Measurements from ENCODE around the gene MGST3.
A peak's percentile ranks its signal among the peaks of the same experiment; 100 is the strongest.
"Not testable (repeated sequence)": the region's sequence is repeated elsewhere in the genome, so short reads cannot be mapped to it uniquely, and the experiment has no call there.

Gene MGST3

DNA sequence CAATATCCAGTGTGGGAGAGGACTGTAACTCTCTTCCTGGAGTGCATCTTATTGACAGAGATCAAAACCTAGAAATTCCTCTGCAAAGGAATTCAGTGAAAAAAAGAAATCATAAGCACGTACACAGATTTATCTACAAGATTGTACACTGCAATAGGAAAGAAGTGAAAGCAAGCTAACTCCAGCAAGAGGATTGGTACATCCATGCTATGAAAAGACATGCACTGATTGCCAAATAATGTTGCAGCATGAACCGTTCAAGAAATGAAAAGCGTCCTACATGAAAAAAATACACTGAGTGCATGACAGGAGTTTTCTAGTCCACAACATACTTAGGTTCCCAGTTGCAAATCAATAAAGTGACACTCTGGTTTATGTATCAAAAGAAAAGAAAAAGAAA lies 1.9 kb upstream of the MGST3 start:
- no peak for DNase-seq (ENCODE audit: low read depth in 2 of 2)

DNA sequence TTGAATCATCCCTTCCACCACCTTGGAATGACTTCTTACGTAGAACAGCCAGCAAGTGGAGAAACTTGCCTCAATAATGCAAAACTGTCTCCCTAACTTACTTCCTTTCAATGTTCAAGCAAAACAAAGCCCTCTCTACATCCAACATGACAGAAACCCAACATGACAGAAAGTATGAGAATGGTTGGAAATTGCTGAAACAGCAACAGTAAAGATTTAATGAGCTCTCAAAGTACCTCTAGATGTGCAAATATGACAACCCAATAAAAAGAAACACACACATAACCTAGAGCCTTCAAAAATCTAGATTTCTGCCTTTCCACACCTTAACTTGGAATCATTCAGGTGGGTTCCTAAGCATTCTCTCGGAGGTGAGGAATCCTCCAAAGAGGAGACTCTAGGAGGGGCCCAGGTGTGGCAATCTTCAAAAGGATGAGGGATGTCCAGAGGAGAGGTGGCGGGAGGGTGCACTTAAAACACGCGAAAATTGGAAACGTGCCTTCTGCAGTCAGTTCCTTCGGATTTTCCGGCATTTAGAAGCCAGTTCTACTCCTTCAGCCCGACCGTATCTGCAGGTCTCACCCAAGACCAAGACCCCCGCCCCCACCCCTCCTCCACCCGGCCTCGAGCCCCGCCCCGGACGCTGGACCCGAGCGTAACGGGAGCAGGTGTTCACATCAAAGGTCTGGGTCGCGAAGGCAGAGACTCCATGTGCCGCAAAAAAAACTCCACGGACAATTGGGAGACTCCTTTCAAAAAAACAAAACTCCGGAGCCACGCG lies 996 bp upstream of the MGST3 start:
- no peak for DNase-seq (ENCODE audit: low read depth in 2 of 2)

DNA sequence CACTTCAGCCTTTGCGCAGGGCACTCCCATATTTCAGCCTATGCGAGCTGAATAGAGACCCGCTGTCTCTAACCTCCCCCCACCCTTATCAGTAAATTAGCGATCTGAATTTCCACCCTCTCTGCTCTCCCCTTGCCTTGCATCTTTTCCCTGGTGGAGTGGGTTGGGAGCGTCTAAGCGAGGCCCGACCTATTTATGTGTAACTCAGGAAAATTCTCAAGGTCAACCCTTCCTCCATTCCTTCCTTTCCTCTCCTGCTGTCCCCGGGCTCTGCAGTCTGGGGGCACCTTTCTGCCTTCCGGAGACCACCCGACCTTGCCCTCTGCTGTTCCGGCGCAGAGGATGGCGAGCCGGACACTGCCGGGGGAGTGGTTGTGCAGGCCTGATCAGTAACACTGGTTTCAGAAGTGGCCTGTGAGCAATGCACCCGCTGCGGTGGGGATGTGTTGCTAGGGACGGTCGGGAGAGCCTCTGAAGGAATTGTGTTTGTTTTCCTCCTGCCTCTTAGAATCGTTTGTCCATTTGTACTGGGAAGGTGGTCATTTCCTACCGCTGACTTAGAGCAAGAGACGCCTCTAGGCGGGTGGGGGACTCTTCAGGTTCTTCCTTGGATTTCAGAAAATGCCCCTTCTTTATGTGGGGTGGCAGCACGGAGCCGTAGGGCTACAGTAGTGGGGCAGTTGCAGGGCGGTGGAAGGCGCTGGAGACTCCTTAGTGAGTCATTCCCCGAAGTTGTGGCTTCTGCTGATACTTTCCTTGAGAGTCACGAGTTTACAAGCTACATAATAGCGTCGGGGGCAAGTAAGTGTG lies 513 bp downstream of the MGST3 start:
- DNase-seq (ENCODE audit: low read depth in 2 of 2), result no peak

DNA sequence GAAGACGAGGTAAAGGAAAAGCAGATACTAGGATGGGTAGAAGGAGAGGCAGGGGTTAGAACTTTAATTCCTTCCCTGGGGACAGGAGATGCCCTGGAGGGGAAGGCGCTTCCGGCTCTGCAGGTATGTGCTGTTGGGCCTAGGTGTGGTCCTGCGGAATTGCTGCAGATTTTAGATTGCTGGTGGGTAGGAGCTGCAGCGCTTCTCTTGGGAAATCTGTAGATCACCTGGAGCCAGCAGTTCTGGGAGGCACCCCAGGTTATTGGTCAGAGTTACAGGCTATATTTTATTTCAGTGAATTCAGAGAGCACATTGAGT lies 1.1 kb downstream of the MGST3 start:
- DNase-seq (ENCODE audit: low read depth in 2 of 2), result no peak

DNA sequence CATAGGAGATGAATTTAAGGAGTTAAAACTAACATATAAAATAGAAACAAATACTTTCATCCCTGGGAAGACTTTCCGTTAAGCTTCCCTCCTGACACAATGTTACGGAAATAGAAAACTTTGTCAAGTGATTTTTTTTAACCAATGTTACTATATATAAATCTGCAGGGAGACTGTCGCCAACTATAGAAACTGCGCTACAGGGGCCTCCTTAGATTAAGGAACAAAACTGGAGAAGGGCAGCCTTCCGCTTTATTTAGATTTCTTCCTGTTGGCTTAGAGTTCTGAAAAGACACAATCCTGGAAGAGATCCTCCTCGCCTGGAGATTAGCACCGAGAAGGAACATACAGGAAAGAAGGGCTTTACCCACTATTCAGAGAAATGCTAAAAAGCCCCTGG lies 1.5 kb downstream of the MGST3 start:
- no peak for DNase-seq (ENCODE audit: low read depth in 2 of 2)

DNA sequence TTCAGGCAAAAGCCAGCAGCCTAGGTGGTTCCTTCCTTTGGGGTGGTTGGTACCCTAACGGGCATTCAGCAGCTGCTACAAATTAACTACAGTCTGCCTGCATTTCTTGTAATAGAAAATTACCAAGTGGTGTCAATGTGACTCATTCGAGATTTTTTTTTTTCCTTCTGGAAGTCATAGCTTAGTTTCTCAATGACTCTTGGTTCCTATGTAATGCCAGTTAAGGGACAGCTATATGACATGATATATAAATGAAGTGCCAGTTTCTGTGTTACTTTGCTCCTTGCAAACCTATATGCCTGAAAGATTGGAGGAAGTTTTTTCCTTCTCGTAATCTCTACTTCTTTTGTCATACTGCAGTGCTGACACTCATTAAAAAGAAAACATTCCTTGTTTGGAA lies 2.6 kb downstream of the MGST3 start:
- no peak for DNase-seq (ENCODE audit: low read depth in 2 of 2)

DNA sequence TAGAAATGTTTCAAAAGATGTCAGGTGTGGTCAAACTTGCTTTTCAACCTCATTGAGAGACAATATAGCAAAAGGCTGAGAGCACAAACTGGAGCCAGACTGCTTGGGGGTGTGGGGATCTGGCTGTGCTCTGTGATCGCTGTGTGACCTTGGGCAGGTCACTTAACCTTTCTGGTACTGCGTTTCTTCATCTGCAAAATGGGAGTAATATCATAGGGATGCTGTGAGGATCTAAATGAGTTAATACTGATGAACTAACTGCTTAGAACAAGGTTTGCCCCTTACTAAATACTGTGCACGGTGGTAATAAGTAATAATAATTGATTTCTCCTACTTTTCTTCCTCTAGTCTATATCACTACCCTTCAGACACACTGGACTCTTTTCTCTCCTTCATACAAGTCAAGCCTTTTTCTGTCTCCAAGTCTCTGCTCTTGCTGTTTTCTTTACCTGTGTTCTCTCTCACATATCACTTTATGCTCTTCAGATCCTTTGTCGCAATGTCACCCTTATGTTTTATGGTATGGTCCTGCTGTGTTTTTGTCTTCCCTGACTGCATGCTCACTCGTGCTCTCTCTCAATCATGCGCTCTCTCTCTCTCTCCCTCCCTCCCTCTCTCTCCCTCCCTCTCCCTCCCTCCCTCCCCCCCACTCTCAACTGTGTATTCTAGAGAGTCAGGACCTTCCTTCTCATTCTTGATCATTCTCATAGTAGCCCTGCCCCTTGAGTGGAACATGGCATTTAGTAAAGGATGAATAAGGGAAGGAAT lies 3.3 kb downstream of the MGST3 start:
- no peak for DNase-seq (ENCODE audit: low read depth in 2 of 2)

DNA sequence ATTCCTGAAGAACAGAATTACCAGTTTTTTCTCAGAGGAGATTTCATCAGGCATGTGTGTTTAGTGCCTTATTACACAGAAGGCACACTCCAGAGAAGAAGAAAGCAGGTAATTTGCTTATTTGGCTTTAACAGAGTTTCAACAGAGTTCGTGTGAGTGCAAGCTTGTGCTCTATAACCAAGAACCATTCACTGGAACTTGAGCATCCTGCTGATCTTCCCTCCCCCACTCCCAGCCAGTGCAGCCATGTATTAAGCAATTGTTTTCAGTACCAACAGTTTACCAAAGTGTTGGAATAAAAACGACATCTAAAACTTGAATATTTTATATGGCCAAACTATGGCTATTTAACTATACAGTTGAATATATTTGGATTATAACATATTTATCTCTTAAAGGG lies 4.3 kb downstream of the MGST3 start:
- DNase-seq (ENCODE audit: low read depth in 2 of 2), result no peak

DNA sequence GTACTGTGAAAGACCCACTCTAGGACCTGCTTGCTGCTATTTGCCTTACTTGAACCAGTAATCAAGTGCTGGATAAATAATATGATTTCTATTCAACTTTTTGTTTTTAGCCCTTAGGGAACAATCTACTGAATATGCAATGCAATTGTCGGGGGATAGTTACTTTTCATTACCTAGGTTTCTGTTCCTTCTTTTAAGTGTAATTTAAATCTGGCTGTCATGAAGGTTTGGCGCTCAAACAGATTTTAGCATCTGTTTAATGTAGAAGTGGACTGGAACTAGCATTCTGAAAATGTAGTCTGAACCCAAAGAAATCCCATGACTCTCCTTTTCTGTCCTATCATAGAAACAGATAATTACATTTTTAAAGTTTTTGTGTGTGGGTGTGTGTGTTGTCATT lies 4.8 kb downstream of the MGST3 start:
- DNase-seq (ENCODE audit: low read depth in 2 of 2), result no peak

DNA sequence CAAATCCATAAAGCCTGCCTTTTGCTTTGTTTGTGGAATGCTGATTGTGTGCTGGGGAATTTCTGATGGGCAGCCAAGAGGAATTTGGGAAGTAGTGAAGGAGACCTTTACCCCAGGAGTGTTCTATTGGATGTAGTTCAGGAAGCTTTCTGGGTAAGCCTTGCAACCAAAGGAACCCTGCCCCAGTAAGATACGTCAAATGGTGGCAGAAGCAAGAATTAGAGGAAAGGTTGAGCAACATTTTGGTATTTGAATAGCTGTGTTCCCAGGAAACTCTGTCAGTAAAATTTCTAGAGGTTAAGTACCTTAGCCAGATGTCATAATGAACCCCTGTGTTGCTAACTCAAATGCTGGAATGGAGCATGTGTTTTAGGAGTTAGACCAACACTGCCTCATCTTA lies 6.4 kb downstream of the MGST3 start:
- no peak for DNase-seq (ENCODE audit: low read depth in 2 of 2)

DNA sequence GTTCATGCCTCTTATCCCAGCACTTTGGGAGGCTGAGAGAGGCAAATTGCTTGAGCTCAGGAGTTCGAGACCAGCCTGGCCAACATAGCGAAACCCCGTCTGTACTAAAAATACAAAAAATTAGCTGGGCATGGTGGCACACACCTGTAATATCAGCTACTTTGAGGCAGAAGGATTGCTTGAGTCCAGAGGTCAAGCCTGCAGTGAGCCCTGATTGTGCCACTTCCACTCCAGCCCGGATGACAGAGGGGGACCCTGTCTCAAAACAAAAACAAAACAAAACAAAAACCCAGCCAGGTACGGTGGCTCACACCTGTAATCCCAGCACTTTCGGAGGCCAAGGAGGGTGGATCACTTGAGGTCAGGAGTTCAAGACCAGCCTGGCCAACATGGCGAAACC lies 7.2 kb downstream of the MGST3 start:
- DNase-seq (ENCODE audit: low read depth in 2 of 2), result not testable (repeated sequence)

DNA sequence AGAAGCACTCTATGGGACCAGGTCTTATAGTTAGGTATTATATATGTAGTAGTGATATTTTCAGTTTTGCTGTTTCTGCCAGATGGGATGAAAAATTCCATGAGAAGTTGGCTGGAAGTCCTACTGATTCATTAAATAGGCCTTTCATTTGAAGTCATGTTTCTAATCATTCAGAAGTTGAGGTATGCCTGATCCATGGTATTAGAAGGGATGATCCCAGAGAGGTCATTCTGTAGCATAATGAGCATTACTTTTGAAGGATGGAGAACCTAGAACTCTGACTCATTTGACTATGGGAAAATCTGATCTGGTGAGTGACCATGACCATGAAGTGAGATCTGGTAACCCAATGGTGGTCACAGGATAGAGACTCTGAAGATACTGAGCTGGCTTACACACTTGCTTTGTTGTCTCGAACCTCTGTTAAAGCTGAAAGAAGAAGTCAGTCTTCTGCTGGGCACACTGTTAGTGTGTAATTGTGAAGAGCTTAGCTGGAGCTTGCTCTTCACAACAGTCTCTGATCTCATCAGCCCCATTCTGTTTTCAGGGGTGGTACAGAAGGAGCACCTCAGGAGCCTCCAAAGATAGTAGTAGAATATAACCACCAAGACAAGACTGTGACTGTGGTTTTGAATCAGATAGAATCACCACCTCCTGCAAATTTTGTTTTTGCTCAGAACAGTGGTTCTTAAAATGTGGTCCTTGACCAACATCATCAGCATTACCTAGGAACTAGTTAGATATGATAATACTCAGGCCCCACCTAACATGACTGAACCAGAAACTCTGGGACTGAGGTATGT lies 9.0 kb downstream of the MGST3 start:
- DNase-seq (ENCODE audit: low read depth in 2 of 2), result no peak

DNA sequence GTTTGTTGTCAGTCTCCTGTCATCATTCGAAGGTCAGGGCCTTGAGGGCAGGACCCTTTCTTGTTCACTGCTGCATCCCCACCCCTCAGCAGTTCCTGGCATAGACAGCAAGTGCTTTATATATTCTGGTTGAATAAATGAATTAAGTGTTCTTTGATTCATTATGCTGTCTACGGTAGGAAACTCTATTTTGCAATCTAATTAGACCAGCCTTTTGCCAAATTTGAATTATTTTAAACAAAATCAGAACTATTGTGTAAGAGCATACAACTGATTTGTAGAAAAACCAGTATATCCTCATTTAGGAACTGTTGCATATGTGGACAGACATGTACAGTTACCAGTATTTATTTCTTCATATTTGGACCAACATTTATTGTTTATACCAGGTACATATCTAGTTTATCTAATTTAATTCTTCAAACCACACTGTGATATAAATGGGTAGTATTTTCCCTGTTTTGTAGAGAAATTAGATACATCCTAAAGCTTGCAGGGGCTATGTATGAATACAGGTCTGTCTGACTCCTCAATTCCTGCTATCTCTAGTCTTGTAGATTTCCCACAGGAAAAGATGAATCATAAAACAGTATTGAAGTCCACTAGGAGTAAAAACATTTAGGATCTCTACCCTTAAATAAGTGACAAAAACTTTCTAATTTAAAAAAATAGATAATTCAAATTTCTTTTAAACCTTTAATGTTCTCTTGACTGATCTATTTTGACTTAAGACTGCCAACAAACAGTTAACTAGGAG lies 10.4 kb downstream of the MGST3 start:
- DNase-seq (ENCODE audit: low read depth in 2 of 2), result no peak

DNA sequence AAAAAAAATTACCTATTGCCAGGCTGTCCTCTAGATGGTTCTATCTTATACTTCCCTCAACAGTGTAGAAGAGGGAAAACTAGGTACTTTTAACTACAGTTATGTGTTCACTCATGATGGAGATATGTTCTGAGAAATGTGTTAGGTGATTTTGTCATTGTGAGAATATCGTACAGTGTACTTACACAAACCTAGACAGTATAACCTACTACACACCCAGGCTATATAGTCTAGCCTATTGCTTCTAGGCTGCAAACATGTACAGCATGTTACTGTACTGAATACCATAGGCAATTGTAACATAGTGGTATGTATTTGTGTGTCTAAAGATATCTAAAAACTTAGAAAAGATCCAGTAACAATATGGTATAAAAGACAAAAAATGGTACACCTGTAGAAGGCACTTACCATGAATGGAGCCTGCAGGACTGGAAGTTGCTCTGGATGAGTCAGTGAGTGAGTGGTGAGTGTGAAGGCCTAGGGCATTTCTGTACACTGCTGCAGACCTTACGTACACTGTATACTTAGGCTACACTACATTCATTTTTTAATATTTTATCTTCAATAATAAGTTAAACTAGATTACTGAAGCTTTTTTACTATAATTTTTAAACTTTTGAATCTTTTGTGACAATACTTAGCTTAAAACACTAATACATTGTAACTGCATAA lies 13.2 kb downstream of the MGST3 start:
- no peak for DNase-seq (ENCODE audit: low read depth in 2 of 2)

DNA sequence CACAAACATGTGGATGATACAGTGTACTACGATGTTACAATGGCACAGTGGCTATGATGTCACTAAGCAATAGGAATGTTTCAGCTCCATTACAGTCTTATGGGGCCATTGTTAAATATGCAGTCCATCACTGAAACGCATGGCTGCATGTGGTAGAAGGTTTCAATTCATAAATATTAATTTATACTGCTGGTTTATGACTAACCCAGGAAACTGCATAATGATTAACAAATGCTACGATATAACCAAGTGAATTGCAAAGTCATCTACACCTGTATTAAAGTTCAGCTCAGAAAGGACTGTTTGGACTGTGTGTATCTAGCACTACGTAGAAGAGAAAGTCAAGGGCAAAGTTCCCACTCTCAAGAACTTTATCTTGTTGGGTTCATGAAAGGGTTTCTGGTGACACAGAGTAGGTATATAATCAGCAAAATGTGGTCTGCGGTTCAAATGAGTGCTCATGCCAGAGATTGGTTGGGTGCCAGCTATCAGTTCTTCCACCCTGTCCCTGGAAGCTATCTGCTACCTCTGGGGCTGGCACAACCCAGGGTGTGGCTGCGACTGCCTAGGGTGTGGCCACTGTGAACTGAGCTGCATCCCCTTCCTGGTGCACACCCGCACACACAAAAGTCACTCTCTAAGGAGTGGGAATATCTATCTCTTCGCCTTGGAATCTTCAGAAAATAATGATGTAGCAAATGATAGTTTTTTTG lies 14.8 kb downstream of the MGST3 start:
- peak in 1 of 2 donors; percentile 10 for DNase-seq (ENCODE audit: low read depth in 2 of 2)

DNA sequence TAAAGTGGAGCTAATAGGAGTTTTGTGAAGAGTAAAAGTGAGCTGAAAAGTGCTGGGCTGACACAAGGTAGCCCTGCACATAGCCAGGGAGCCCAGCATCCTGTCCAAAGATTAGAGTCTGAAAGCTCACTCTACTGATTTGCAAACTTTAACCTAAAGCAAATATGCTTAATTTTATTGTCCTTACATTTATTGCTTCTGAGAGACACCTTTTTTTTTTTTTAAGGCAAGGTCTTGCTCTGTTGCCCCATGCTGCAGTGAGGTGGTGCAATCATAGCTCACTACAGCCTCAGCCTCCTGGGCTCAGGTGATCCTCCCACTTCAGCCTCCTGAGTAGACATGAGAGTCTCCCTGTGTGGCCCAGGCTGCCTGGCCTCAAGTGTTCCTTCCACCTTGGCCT lies 16.5 kb downstream of the MGST3 start:
- DNase-seq (ENCODE audit: low read depth in 2 of 2), result no peak

DNA sequence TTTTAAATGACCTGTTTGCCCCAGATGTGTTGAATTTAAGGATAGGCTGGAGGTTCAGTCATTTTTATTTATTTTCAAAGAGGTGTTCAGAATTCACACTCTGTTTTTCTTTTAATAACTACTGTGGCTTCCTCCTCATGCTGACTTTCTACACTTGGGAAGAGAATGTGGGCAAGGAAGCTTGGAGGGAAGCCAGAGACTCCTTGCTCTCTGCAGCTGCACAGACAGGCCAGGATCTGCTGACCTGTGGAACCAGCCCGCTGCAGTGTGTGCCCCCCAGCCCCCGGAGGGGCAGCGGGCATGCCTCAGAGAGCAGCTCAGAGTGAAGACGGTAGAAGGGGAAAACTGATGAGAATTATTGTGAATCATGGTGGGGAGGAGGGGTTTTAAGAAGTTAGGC lies 16.9 kb downstream of the MGST3 start:
- no peak for DNase-seq (ENCODE audit: low read depth in 2 of 2)

DNA sequence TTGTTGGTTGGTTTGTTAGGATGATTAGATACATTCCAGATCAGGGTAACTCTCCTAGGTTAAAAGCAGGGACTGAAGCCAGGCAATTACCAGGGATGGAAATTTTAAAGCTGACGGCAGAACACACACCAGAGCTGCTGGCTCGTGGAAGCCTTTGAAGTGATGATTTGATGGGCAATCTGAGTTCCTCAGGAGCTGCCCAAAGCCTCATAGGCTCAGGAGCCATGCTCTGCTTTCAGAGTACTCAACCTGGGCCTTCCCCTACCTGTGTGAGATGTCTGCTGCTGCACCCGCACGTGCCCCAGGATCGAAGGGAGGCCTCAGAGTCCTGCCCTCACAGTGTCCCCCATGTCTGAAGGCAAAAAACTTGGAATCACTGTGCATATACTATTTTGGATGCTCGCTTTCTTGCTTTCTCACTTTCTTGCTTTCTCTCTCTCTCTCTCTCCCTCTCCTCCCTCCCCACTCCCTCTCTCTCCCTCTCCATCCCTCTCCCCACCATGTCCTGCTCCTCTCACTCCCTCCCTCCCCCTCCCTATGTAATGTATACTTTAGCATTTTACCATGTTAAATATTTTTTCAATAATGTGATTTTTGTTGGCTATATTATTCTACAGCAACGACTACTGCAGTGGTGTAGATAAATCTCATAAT lies 18.0 kb downstream of the MGST3 start:
- no peak for DNase-seq (ENCODE audit: low read depth in 2 of 2)

DNA sequence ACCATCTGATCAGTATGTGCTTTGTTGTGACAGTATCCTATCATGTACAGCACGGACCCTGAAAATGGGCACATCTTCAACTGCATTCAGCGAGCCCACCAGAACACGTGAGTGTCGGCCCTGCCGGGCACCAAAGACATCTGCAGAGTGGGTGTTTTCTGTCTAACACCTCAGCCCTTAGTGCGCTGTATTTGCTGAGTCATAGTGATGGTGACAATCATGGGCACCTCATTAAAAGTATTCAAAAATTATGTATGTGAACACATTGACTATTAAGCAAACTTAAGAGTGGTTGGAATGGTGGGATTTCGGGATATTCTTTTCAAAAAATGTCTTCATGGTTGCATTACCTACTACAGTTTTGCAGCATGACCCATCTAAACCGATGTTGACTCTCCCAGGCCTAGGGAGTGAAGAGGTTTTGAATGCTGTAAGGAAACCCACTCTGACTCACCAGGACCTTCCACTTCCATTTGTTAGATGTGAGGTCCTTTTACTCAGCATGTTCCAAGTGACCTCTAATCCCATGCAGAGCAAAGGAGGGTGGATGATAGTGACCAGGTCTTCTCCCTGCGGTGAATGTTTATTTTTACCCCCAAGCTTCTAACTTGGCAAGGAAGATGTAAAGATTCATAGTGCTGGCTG lies 20.1 kb downstream of the MGST3 start:
- no peak for DNase-seq (ENCODE audit: low read depth in 2 of 2)

Measured in activated CD8-positive, alpha-beta memory T cell treated with anti-CD3 and anti-CD28 coated beads for 4 hours (primary cell).